ENCODE results near the gene COX6A2.

The COX6A2 gene

DNA sequence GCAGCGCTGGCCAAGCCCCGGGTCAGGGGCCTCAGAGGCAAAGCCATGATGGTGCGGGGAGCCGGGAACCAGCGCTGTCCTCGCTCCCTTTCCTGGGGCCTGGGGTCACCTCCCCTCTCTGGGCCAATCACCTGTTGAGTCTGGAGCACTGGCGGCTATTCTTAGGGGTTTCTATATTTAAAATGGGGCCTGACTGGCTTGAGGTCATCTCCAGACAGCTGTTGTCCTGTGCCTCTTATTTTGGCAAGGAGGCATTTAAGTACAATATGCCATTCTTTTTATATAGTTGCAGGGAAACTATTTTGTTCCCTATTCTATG, at the start of gene COX6A2:
Gene COX6A2, minus strand, starts transcription at position 82 of the 319 bp plus-strand sequence. Its CDS starts 35 bp downstream, at position 47.
- ATAC-seq, result no peak

GRCh38 chr16:31477220-31478216, 49.4 kb upstream of the COX6A2 start:
- ATAC-seq, result peak; percentile 27 to 32

GRCh38 chr16:31476303-31477219, 48.4 kb upstream of the COX6A2 start:
- ATAC-seq, result peak; percentile 86 to 92

DNA sequence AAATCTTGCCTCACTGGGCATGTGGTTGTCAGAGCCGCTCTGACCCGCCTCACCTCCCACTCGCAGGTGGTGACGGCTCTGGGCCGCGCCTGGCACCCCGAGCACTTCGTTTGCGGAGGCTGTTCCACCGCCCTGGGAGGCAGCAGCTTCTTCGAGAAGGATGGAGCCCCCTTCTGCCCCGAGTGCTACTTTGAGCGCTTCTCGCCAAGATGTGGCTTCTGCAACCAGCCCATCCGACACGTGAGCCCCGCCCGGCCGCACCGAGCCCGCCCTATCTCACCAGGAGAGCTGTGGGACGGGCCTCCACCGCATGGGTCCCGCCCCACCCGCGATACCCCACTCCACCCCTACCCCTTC, 47.8 kb upstream of the COX6A2 start:
- ATAC-seq, result no peak

DNA sequence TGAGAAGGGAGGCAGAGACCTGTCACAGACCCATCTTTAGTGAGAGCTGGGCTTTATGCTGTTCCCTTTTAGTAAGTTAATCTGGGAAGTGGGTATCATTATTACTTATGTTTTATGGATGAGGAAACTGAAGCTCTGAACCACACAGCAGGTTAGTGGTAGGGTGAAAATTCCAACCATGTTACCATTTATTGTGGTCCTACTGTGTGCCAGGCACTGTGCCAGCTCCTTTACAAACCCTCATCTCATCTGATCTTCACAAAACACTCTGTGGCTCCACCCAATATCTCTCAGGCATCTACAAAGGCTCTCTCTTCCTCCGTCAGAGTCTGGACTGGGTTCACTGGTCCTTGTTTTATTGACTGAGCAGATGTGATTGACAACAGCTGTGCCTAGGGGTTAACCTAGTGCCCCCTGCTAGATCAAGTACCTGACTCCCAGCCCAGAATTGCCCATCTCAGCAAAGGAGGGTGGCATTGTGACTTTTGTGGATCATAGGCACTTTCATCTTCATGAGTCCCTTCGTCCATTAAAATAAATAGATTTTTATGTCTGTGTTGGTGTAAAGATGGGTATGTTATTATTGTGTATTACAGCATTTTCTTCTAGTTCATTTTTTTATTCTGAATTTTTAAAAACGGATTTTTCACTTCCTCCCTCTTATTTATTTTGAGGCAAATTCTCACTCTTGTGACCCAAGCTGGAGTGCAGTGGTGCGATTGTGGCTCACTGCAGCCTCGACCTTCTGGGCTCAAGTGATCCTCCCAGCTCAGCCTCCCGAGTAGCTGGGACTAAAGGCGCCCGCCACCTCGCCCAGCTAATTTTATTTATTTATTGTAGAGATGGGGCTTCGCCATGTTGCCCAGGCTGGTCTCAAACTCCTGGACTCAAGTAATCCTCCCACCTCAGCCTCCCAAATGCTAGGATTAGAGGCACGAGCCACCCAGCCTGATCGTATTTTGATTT, 46.9 kb upstream of the COX6A2 start:
- no peak for ATAC-seq

- ATAC-seq, result no peak
Observed at GRCh38 chr16:31474173-31474714, 46.1 kb upstream of the COX6A2 start.

DNA sequence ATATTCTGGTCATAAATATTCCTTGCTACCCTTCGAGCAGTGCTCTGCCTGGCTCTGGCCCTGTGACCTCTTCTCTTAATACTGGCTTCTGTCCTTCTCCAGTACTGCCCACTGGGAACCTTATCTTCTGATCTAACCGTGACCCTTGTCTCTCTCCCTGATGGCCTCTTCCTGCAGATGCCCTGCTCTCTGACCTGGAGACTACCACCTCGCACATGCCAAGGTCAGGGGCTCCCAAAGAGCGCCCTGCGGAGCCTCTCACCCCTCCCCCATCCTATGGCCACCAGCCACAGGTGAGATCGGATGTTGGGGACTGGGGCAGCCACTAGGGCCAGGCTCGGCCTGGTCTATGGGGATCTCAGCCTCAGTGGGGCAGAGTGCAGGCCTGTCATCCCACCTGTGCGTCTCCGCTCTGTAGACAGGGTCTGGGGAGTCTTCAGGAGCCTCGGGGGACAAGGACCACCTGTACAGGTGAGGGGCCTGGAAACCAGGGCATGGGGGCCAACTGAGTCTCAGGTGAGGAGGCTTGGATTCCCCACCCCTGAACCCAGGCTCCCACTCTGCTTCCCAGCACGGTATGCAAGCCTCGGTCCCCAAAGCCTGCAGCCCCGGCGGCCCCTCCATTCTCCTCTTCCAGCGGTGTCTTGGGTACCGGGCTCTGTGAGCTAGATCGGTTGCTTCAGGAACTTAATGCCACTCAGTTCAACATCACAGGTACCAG, 45.3 kb upstream of the COX6A2 start:
- ATAC-seq, result no peak

DNA sequence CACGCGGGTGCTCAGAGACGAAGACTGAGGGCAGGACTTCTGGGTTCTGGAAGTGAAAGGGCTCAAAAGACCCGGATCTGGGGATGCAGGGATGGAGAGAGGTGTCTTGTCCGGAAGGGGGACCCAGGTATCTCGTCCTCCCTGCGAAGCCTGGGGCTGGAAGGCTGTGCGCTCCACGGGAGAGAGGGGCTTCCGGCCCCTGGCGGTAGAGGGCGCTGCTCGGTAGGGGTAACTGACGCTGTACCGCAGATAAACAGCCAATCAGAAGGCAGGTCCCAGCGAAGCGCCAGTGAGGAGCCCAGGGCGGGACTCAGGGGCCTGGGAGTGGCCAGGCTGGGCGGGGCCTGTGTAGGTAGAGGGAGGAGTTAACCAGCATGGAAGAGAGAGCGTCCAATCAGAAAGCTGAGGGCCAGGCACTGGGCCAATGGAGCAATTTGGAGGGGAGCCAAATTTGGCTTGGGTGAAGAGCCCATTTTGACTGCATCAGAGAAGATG, 44.6 kb upstream of the COX6A2 start:
- no peak for ATAC-seq

GRCh38 chr16:31471875-31472708, 43.9 kb upstream of the COX6A2 start, which contains the start of gene TGFB1I1:
Gene TGFB1I1 (plus strand): TSS chr16:31472152. CDS start chr16:31472189, 37 bp downstream.
- no peak for ATAC-seq

DNA sequence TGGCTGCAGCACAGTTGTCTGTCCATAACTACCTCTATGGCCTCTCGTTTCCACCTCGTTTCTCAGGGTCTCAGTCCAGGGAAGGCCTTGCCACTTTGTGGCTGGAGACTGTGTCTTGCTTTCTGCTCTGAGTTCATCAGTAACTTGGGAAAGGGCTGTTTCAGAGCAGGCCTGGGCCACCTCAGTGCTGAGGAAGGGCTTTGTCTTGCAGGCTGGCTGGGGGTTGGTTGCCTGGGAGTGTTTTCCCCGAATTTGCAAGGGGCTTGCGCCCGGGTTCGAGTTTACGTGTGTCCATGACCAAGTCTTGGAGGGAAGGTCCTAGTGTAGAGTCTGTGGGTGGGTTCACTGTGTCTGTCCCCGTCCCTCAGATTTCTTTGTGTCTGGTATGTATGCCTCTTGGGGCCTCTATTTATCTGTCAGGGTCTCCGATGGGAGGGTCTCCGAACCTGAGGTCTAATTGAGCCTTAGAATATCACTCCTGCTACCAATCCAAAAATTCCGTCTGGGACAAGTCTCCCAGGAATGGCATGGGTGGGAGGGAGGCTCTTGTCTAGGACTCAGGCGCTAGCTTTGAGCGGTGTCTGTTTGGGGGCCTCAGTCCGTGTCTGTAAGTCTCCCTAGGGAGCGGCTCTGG, 43.2 kb upstream of the COX6A2 start:
- ATAC-seq, result no peak

- no peak for ATAC-seq
Observed at GRCh38 chr16:31470615-31471014, 42.5 kb upstream of the COX6A2 start.

GRCh38 chr16:31467858-31468257, 39.7 kb upstream of the COX6A2 start:
- no peak for ATAC-seq

DNA sequence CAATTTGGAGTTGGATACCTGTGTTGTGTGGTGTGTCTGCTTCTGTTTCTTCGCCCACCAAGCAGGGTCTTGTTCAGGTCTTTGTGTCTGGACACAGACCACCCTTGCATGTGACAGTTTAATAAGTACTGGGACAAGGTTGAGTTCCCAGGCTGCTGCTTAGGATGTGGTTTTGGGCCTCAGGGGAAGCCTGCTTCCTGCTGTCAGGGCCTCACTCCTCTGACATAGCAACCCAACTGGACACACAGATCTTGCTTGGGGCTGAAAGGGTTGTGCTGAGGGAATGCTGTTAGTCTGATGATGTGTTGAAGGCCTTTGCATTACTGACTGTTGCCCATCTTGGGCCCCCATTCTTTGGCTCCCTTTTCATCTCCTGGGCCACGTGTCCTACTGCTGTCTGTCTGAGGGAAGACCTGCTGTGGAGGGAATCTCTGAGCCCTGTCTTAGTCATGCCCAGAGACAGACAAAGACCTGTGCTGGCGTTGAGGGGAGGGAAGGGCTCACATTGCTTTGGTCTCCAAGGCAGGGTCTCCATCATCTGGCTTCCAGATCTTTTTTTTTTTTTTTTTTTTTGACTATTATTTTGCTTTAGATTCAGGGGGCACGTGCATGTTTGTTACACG, 39.1 kb upstream of the COX6A2 start:
- no peak for ATAC-seq

- no peak for ATAC-seq
Observed at GRCh38 chr16:31466381-31466841, 38.3 kb upstream of the COX6A2 start.

DNA sequence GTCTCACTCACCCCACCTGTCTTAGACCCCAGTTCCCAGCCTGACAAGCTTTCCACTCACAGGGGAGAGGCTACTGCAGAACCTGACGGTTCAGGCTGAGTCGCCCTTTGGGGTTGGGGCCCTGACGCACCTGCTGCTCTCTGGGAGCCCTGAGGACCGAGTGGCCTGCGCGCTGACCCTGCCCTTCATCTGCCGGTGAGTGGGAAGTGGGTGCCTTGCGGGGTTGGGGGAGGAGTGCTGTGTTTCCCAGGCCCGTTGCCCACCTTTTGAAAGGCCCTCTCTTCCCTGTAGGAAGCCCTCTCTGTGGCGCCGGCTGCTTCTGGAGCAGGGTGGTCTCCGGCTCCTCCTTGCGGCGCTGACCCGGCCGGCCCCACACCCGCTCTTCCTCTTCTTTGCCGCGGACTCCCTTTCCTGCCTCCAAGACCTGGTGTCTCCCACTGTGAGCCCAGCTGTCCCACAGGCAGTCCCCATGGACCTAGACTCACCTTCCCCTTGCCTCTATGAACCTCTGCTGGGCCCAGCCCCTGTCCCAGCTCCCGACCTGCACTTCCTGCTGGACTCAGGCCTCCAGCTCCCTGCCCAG, 37.7 kb upstream of the COX6A2 start:
- ATAC-seq, result no peak

DNA sequence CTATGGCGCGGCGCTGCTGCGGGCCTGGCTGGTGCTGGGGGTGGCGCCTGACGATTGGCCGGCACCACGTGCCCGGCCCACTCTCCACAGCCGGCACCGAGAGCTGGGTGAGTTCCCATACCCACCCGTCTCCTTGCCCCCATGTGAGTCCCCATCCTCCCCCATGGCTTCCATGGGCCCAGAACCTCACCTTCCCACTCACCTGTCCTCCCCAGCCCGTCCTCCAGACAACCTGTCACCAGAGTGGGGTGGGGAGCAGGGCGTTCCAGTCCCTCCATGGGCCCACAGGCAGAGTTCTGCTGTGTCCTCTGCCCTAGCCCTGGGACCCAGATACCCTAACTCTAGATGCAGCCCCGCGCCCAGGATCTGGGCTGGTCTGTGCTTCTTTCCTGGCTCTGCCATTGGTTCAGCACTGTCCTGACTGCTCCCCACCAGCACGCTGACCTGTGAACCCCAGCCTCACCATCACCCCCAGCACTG, 36.7 kb upstream of the COX6A2 start:
- no peak for ATAC-seq

GRCh38 chr16:31464348-31464769, 36.2 kb upstream of the COX6A2 start:
- ATAC-seq, result no peak
